WTC11 (cell line): ENCODE data around the gene MCOLN1.

Experiments used
- ATF2 ChIP-seq: sonication (generic); formaldehyde crosslinking; IDR thresholded peaks from 2 replicates; pipeline ENCODE4 v1.8.1; 2022; ENCODE audit warnings: low read depth, missing genetic modification reagents, borderline replicate concordance
- CREB1 ChIP-seq: sonication (generic); formaldehyde crosslinking; IDR thresholded peaks from 2 replicates; pipeline ENCODE4 v1.8.0; 2023; ENCODE audit warnings: mild to moderate bottlenecking, missing genetic modification reagents
- CTCF ChIP-seq: fragments of 200-600 bp; IDR thresholded peaks from 2 replicates; pipeline ENCODE4 v1.8.0; 2022; ENCODE audit warnings: antibody characterized with exemption
- FOXP1 ChIP-seq: sonication (generic); formaldehyde crosslinking; IDR thresholded peaks from 2 replicates; pipeline ENCODE4 v1.8.0; 2022; ENCODE audit warnings: missing genetic modification reagents, mild to moderate bottlenecking, moderate library complexity, borderline replicate concordance
- HMGXB4 ChIP-seq: sonication (generic); formaldehyde crosslinking; IDR thresholded peaks from 2 replicates; pipeline ENCODE4 v1.8.1; 2023; ENCODE audit warnings: mild to moderate bottlenecking, moderate library complexity, missing genetic modification reagents
- NR2C2 ChIP-seq: sonication (generic); formaldehyde crosslinking; IDR thresholded peaks from 2 replicates; pipeline ENCODE4 v1.8.0; 2022; ENCODE audit warnings: mild to moderate bottlenecking, missing genetic modification reagents
- SMAD4 ChIP-seq: sonication (generic); formaldehyde crosslinking; IDR thresholded peaks from 2 replicates; pipeline ENCODE4 v1.8.0; 2022; ENCODE audit warnings: mild to moderate bottlenecking, missing genetic modification reagents
- TEAD4 ChIP-seq: sonication (generic); formaldehyde crosslinking; IDR thresholded peaks from 2 replicates; pipeline ENCODE4 v1.8.0; 2022; ENCODE audit warnings: mild to moderate bottlenecking, missing genetic modification reagents
- USF1 ChIP-seq: sonication (generic); formaldehyde crosslinking; IDR thresholded peaks from 2 replicates; pipeline ENCODE4 v1.8.0; 2022; ENCODE audit warnings: mild to moderate bottlenecking, missing genetic modification reagents
- ZNF138 ChIP-seq: sonication (generic); formaldehyde crosslinking; conservative IDR thresholded peaks from 2 replicates; pipeline ENCODE4 v1.8.1; 2022; ENCODE audit warnings: mild to moderate bottlenecking, moderate library complexity, missing genetic modification reagents

GRCh38 chr19:7533281-7533885 is 11.0 kb downstream of the MCOLN1 start:
- TF ChIP-seq CTCF (no peak), HMGXB4 (CRISPR knock-in tag) (no peak), ZNF138 (CRISPR knock-in tag) (no peak), FOXP1 (CRISPR knock-in tag) (no peak), SMAD4 (no peak), NR2C2 (CRISPR knock-in tag) (no peak), TEAD4 (CRISPR knock-in tag) (no peak), CREB1 (CRISPR knock-in tag) (no peak), USF1 (no peak), ATF2 (CRISPR knock-in tag) (no peak)
